H9 (cell line): Measurements from ENCODE around the gene NOTUM. TPM values are rescaled to one million over a fixed set of nuclear protein-coding genes. Genes with fewer than 3 reads are reported as not detected.
A peak's percentile ranks its signal among the peaks of the same experiment; 100 is the strongest.

Experiments used
- DNase-seq: peaks from one replicate; pipeline ENCODE4 v3.0.0-alpha.2; 2017
- H2AFZ ChIP-seq: one replicate; pipeline ENCODE4 v1.6.1; 2013; ENCODE audit warnings: mild to moderate bottlenecking, low read length, control low read depth, moderate library complexity
- H2AK5ac ChIP-seq: 2 replicates; pipeline ENCODE4 v1.6.1; 2013; ENCODE audit warnings: low read length, control low read depth, mixed read lengths; ENCODE audit not compliant: insufficient read length
- H2BK120ac ChIP-seq: one replicate; pipeline ENCODE4 v1.6.1; 2013; ENCODE audit warnings: low read depth, mild to moderate bottlenecking, low read length, control low read depth, inconsistent platforms; ENCODE audit not compliant: poor library complexity, severe bottlenecking
- H2BK12ac ChIP-seq: 2 replicates; pipeline ENCODE4 v1.6.1; 2013; ENCODE audit warnings: low read length, control low read depth, mixed read lengths, low read depth; ENCODE audit not compliant: insufficient read length
- H2BK15ac ChIP-seq: 2 replicates; pipeline ENCODE4 v1.6.1; 2013; ENCODE audit warnings: low read depth, low read length, control low read depth
- H2BK20ac ChIP-seq: one replicate; pipeline ENCODE4 v1.6.1; 2013; ENCODE audit warnings: low read depth, mild to moderate bottlenecking, low read length, control low read depth, inconsistent platforms; ENCODE audit not compliant: poor library complexity, severe bottlenecking
- H2BK5ac ChIP-seq: 2 replicates; pipeline ENCODE4 v1.6.1; 2013; ENCODE audit warnings: low read length, control low read depth, mixed read lengths; ENCODE audit not compliant: insufficient read length
- H3K14ac ChIP-seq: 2 replicates; pipeline ENCODE4 v1.6.1; 2013; ENCODE audit warnings: low read length, control low read depth; ENCODE audit not compliant: insufficient read depth
- H3K18ac ChIP-seq: 2 replicates; pipeline ENCODE4 v1.6.1; 2013; ENCODE audit warnings: low read depth, mild to moderate bottlenecking, mixed read lengths, low read length, control low read depth; ENCODE audit not compliant: insufficient read length
- H3K23ac ChIP-seq: 2 replicates; pipeline ENCODE4 v1.6.1; 2013; ENCODE audit warnings: low read length, control low read depth, mixed read lengths, low read depth; ENCODE audit not compliant: insufficient read length
- H3K23me2 ChIP-seq: 2 replicates; pipeline ENCODE4 v1.6.1; 2013; ENCODE audit warnings: low read depth, mild to moderate bottlenecking, mixed read lengths, low read length, control low read depth; ENCODE audit not compliant: insufficient read length, poor library complexity, severe bottlenecking
- H3K27ac ChIP-seq: 2 replicates; pipeline ENCODE4 v1.5.1; 2013; ENCODE audit warnings: low read length, control low read depth, mixed read lengths, low read depth; ENCODE audit not compliant: insufficient read length
- H3K27me3 ChIP-seq: 2 replicates; pipeline ENCODE4 v1.6.1; 2013; ENCODE audit warnings: low read length, control low read depth, inconsistent platforms; ENCODE audit not compliant: insufficient read depth
- H3K4ac ChIP-seq: 2 replicates; pipeline ENCODE4 v1.6.1; 2013; ENCODE audit warnings: low read depth, mild to moderate bottlenecking, control low read depth, inconsistent platforms, low read length, moderate library complexity
- H3K4me1 ChIP-seq: 2 replicates; pipeline ENCODE4 v1.6.1; 2013; ENCODE audit warnings: low read length, control low read depth, inconsistent platforms; ENCODE audit not compliant: insufficient read depth
- H3K4me2 ChIP-seq: 2 replicates; pipeline ENCODE4 v1.6.1; 2013; ENCODE audit warnings: low read length, control low read depth, mixed read lengths; ENCODE audit not compliant: insufficient read length, insufficient read depth
- H3K56ac ChIP-seq: 2 replicates; pipeline ENCODE4 v1.6.1; 2013; ENCODE audit warnings: low read depth, mild to moderate bottlenecking, mixed read lengths, low read length, control low read depth; ENCODE audit not compliant: insufficient read length
- H3K79me1 ChIP-seq: 2 replicates; pipeline ENCODE4 v1.6.1; 2013; ENCODE audit warnings: low read depth, mild to moderate bottlenecking, moderate library complexity, low read length, control low read depth, inconsistent platforms; ENCODE audit not compliant: insufficient read depth, poor library complexity, severe bottlenecking
- H3K79me2 ChIP-seq: 2 replicates; pipeline ENCODE4 v1.6.1; 2013; ENCODE audit warnings: low read length, control low read depth, inconsistent platforms; ENCODE audit not compliant: insufficient read depth
- H3K9ac ChIP-seq: 2 replicates; pipeline ENCODE4 v1.6.1; 2013; ENCODE audit warnings: low read length, control low read depth, mixed read lengths; ENCODE audit not compliant: insufficient read length; ENCODE audit errors: extremely low read depth
- H3K9me3 ChIP-seq: one replicate; pipeline ENCODE4 v1.6.1; 2013; ENCODE audit warnings: low read depth, low read length, inconsistent platforms; ENCODE audit not compliant: control insufficient read depth
- H3T11ph ChIP-seq: one replicate; pipeline ENCODE4 v1.6.1; 2013; ENCODE audit warnings: mild to moderate bottlenecking, low read length, control low read depth, inconsistent platforms
- H4K20me1 ChIP-seq: one replicate; pipeline ENCODE4 v1.6.1; 2013; ENCODE audit not compliant: control insufficient read depth, insufficient read length, insufficient read depth
- H4K5ac ChIP-seq: 2 replicates; pipeline ENCODE4 v1.6.1; 2013; ENCODE audit warnings: low read depth, mild to moderate bottlenecking, mixed read lengths, low read length, control low read depth; ENCODE audit not compliant: insufficient read length
- H4K8ac ChIP-seq: replicated peaks from 2 replicates; pipeline ENCODE4 v1.6.1; 2013; ENCODE audit warnings: low read length, control low read depth, mixed read lengths, low read depth; ENCODE audit not compliant: insufficient read length
- H4K91ac ChIP-seq: 2 replicates; pipeline ENCODE4 v1.6.1; 2013; ENCODE audit warnings: low read depth, mild to moderate bottlenecking, moderate library complexity, mixed read lengths, low read length, control low read depth; ENCODE audit not compliant: insufficient read length
- H3K27ac Mint-ChIP-seq, 3 experiments: 2 replicates in 2 of 3; 3 replicates in 1 of 3; pipeline ENCODE4 v1.8.0; 2020 to 2021; ENCODE audit warnings: mixed read lengths in 3 of 3, mild to moderate bottlenecking in 1 of 3, moderate library complexity in 1 of 3
- H3K27me3 Mint-ChIP-seq: 2 replicates; pipeline ENCODE4 v1.8.0; 2021; ENCODE audit warnings: low read depth, mild to moderate bottlenecking, moderate library complexity, mixed read lengths
- H3K36me3 Mint-ChIP-seq, 3 experiments: 2 replicates in 2 of 3; 3 replicates in 1 of 3; pipeline ENCODE4 v1.8.0; 2020 to 2021; ENCODE audit warnings: low read depth in 3 of 3, mixed read lengths in 3 of 3; ENCODE audit not compliant: insufficient read depth in 1 of 3
- H3K4me1 Mint-ChIP-seq, 2 experiments: 2 replicates each; pipeline ENCODE4 v1.8.0; 2020; ENCODE audit warnings: mixed read lengths in 2 of 2
- H3K4me3 Mint-ChIP-seq, 2 experiments: 2 replicates in 1 of 2; 3 replicates in 1 of 2; pipeline ENCODE4 v1.8.0; 2020 to 2021; ENCODE audit warnings: mild to moderate bottlenecking in 2 of 2, mixed read lengths in 2 of 2, moderate library complexity in 1 of 2
- H3K9me3 Mint-ChIP-seq, 2 experiments: 2 replicates in 1 of 2; 3 replicates in 1 of 2; pipeline ENCODE4 v1.8.0; 2020; ENCODE audit warnings: mild to moderate bottlenecking in 2 of 2, mixed read lengths in 2 of 2, moderate library complexity in 1 of 2
- WGBS: extraction: QIAGEN DNeasy Blood & Tissue Kit; methylation state at CpG from one replicate; pipeline ENCODE4 v1.1.7; 2013; ENCODE audit warnings: missing lambda C conversion rate, low lambda C conversion rate, mixed read lengths; ENCODE audit not compliant: insufficient read length; ENCODE audit errors: extremely low coverage; 5-methylcytosine and 5-hydroxymethylcytosine counted together
- total RNA-seq: library from RNA; stranded (reverse); gene quantifications from 2 replicates; pipeline ENCODE4 v1.2.1, GENCODE V29; 2021
- TF ChIP-seq, protein P1 (sequence below): fragments of 200-600 bp; sonication (generic); conservative IDR thresholded peaks from 3 replicates; pipeline ENCODE4 v1.8.0; 2021; ENCODE audit warnings: antibody characterized with exemption, mild to moderate bottlenecking

Gene NOTUM
- total RNA-seq, 1 experiment from 2014 or later: 2.1 TPM

DNA sequence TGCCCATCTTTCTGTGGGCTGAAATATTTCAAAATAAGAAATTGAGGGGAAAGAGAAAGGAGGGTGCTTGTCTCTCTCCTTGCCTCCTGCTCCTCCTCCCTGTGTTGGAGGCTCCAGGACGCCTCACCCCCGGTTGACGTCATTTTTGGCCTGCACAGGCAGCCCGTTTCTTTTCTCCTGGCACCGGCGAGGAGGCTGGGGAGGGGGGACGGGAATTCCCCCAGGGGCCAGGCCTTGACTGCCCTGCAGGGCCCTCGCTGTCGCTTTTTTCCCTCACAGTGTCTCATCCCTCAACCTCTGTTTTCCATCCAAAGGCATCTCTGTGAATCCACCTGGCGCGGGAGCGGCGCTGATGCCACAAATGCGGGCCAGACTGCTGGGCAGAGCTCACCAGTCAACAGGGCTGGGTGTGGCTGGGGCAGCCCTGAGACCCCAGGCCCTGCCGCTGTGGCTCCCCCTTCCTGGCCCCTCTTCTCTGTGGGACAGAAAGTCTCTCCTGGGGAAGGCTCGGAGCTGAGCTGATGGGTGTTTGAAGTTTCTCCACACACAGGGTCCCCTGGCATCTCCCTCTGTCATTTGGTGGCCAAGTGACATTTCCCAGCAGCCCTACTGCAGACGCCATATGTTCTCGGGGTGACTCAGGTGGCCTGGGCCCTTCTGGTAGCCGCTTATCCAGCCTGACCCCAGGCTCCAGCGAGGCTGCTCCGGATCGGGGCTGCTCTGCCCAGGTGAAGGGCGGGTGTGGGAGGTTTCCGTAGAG is 45.7 kb upstream of the NOTUM start:
- Histone ChIP-seq H2BK120ac (no peak overlapping the region), H3K79me1 (no peaks in the 10 kb centered on the region), H2BK15ac (no peak overlapping the region), H3K79me2 (no peaks in the 10 kb centered on the region), H3K9ac (no peak overlapping the region), H3K27ac (no peak overlapping the region), H3K14ac (no peak overlapping the region), H3K23me2 (no peaks in the 10 kb centered on the region), H3K4ac (no peak overlapping the region), H2AFZ (no peak overlapping the region), H4K8ac (no peak overlapping the region), H2BK12ac (no peak overlapping the region), H3K27me3 (no peaks in the 10 kb centered on the region), H3K9me3 (no peaks in the 10 kb centered on the region), H3K56ac (no peak overlapping the region), H3K23ac (no peak overlapping the region), H2BK20ac (no peak overlapping the region), H3K18ac (no peak overlapping the region), H4K5ac (no peak overlapping the region), H4K91ac (no peak overlapping the region), H3K4me1 (no peaks in the 10 kb centered on the region), H4K20me1 (no peaks in the 10 kb centered on the region), H3K4me2 (no peak overlapping the region), H2BK5ac (no peak overlapping the region), H2AK5ac (no peak overlapping the region), H3T11ph (no peak overlapping the region)
- Mint-ChIP-seq H3K27ac (peak overlapping the region in 1 of 3 experiments; percentile 63; a peak in 1 of 7 replicates), H3K36me3 (no peaks in the 10 kb centered on the region), H3K27me3 (no peaks in the 10 kb centered on the region; the same call in 1 of the 2 replicates), H3K9me3 (no peaks in the 10 kb centered on the region), H3K4me3 (no peak overlapping the region), H3K4me1 (no peaks in the 10 kb centered on the region)
- no peak for DNase-seq
- WGBS: no CpG with 5 or more reads among the region's 24 CpGs
- TF ChIP-seq, protein P1, sequence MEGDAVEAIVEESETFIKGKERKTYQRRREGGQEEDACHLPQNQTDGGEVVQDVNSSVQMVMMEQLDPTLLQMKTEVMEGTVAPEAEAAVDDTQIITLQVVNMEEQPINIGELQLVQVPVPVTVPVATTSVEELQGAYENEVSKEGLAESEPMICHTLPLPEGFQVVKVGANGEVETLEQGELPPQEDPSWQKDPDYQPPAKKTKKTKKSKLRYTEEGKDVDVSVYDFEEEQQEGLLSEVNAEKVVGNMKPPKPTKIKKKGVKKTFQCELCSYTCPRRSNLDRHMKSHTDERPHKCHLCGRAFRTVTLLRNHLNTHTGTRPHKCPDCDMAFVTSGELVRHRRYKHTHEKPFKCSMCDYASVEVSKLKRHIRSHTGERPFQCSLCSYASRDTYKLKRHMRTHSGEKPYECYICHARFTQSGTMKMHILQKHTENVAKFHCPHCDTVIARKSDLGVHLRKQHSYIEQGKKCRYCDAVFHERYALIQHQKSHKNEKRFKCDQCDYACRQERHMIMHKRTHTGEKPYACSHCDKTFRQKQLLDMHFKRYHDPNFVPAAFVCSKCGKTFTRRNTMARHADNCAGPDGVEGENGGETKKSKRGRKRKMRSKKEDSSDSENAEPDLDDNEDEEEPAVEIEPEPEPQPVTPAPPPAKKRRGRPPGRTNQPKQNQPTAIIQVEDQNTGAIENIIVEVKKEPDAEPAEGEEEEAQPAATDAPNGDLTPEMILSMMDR: no peak
